ENCODE data around the gene PANX1.
"Not testable (repeated sequence)": the region's sequence is repeated elsewhere in the genome, so short reads cannot be mapped to it uniquely, and the experiment has no call there.

PANX1 gene, protein sequence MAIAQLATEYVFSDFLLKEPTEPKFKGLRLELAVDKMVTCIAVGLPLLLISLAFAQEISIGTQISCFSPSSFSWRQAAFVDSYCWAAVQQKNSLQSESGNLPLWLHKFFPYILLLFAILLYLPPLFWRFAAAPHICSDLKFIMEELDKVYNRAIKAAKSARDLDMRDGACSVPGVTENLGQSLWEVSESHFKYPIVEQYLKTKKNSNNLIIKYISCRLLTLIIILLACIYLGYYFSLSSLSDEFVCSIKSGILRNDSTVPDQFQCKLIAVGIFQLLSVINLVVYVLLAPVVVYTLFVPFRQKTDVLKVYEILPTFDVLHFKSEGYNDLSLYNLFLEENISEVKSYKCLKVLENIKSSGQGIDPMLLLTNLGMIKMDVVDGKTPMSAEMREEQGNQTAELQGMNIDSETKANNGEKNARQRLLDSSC

DNA sequence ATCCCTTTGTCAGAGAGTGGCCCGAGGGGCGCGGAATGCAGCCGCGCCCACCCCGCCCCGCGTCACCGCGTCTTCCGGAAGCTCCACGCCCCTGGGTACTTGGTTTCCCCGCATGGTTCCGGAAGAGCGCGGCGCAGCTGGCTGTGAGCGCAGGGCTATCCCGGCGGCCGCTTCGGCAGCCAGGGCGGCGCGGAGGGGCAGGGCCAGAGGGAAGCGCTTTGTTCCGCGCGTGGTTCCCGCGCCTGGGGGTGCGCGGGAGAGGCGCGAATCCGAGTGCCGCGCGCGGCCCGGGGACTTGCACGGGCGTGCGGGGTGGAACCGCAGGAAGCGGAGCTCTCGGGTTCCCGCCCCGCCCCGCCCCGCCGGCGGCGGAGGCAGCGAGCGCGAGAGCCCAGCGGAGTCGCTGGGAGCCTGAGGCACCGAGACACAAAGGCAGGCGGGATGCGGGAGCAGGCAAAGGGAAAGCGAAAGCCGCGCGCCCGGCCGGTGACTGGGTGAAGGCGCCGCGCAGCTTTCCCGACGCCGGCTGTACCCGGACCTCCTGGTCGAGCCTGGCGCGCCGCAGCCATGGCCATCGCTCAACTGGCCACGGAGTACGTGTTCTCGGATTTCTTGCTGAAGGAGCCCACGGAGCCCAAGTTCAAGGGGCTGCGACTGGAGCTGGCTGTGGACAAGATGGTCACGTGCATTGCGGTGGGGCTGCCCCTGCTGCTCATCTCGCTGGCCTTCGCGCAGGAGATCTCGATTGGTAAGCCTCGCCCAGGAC, at the start of gene PANX1:
Gene PANX1 (plus strand): TSS at position 96 of the 766 bp plus-strand sequence. CDS start 472 bp downstream, at position 568.
- DNase-seq: peak; percentile 55 to 67

GRCh38 chr11:94084164-94084563, 44.5 kb upstream of the PANX1 start:
- no peak for DNase-seq

GRCh38 chr11:94088906-94089305, 39.7 kb upstream of the PANX1 start:
- no peak for DNase-seq

DNA sequence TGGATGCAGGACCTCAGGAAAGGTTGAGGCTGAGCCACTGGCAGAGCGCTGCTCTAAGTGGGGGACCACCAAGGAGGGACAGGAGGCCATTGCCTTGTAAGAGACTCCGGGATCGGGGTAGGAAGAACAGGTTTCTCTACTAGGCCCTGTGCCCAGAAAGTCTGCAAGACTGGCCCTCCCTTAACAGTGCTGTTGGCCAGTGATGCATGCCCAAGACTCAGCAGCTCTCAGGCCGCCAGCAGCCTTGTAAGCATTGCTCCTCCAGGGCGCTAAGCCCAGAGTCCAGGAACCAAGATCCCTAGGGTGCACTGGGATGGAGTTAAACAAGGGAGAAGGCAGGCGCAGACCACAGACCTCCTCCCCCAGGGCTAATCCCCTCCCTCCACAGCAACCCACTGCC, 39.3 kb upstream of the PANX1 start:
- DNase-seq: no peak

- no peak for DNase-seq
Measured at GRCh38 chr11:94090401-94090800, 38.2 kb upstream of the PANX1 start.

GRCh38 chr11:94091091-94091490, 37.5 kb upstream of the PANX1 start:
- DNase-seq: no peak

GRCh38 chr11:94100253-94100652, 28.4 kb upstream of the PANX1 start:
- DNase-seq: no peak

DNA sequence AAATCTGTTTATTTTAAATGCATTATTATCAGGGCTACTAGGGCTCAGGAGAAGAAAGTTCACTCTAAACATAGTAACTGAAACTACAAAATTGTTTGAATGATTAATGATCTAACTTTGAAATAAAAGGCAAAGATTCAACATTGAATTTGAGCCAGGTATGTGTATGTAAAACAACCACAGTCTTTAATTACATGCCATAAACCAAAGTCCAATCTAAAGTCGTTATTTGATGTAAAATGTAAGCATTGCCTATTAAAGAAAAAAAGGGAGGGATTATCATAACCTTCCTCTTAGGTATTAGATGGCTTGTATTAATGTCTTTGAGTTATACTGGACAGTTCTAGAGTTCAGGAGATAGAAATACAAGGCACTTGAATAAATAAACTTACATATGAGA, 25.2 kb upstream of the PANX1 start:
- DNase-seq: no peak

GRCh38 chr11:94104734-94105133, 23.9 kb upstream of the PANX1 start:
- no peak for DNase-seq

DNA sequence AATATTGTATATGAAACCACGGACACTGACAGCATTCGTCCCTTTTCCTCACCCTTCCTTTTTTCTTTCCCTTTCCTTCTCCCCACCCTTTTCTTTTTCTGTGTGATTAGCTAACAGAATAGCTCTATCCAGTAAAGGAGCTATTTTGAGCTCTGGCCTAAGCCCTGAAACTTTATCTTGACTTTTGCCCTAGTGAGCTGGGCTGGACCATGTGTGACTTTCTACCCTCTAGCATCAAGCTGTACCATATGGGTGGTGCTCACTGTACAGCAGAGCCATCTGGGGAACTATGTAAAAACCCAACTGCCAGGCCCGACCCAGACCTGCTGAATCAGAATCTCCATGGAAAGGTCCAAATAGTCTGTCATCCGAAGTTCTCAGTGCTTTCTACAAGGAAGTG, 21.9 kb upstream of the PANX1 start:
- DNase-seq: no peak

DNA sequence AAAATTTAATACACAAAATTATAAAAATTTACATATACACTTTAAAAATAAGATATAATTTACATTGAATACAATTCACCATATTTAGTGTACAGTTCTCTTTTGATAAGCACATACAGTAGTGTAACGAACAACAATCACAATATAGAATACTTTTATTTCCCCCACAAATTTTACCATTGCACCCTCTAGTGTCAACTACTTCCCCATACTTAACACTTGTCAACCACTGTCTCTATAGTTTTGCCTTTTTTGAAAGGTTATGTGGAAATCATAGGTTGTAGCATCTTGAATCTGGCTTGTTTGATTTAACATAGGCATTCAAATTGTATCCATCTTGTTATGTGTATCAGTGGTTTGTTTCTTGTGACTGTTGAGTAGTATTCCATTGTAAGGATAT, 21.3 kb upstream of the PANX1 start:
- DNase-seq: no peak

- no peak for DNase-seq
Measured at GRCh38 chr11:94111241-94111640, 17.4 kb upstream of the PANX1 start.

DNA sequence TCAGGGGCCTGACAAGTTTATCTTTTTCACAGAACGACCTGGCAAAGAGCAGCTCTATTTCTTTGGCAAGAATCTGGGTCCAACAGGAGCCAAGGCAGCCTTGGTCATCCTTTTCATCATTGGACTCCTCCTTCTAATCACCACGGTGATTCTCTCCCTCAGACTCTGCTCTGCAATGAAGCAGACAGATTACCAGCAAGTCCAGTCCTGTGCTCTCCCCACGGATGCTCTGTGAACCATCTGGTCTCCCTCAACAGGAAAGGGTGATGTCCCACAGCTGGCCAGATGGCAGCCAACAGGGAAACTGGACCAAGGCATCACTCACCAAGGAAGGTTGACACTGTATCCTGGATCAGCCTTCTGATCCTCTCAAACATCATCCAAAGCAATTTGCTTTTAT, 17.0 kb upstream of the PANX1 start:
- no peak for DNase-seq

DNA sequence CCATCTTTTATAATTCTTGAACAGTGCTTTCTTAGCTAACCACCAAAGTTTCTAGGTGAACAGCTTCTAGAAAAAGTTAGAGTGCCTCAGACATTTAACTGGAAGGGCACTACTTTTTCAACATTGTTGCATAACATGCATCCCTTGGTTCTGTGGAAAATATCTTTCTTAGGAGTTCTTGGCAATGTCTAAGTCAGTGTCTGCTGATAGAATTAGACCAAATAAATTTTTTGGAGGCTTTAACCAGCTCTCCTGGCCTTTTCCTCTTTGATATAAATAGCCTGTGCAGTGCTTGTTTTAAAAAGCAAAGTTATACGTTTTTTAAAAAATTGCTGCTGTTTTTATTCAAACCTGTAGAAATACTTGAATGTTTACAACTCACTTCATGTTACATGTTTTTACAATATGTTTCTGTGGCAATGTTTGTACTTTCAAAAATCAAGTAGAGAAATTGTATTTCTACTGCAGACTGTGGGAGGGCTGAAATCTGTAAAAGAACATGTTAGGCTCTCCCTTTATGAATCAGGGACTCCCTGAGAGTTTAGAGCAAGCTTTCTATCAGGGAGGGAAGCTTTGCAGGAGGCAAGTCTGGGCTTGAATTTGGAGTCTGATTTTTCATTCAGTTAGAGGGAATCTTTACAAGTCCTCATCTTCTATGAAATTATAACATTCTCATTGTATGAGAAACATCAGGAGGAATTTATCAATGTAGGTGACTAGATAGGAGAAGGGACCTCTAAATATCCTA, 16.3 kb upstream of the PANX1 start:
- DNase-seq: no peak

DNA sequence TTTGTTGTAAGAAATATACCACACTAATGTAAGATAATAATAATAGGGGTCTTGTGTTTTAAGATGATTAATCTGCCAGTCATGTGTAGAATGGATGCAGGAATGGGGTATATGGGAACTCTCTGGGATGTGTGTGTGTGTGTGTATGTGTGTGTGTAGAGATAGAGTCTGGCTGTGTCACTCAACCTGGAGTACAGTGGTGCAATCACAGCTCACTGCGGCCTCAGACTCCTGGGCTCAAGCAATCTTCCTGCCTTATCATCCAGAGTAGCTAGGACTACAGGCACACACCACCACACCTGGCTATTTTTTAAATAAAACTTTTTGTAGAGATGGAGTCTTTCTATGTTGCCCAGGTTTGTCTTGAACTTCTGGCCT, 11.5 kb upstream of the PANX1 start:
- no peak for DNase-seq

GRCh38 chr11:94117871-94118270, 10.8 kb upstream of the PANX1 start:
- DNase-seq: no peak

- not testable (repeated sequence) for DNase-seq
Measured at GRCh38 chr11:94119676-94120075, 9.0 kb upstream of the PANX1 start.

DNA sequence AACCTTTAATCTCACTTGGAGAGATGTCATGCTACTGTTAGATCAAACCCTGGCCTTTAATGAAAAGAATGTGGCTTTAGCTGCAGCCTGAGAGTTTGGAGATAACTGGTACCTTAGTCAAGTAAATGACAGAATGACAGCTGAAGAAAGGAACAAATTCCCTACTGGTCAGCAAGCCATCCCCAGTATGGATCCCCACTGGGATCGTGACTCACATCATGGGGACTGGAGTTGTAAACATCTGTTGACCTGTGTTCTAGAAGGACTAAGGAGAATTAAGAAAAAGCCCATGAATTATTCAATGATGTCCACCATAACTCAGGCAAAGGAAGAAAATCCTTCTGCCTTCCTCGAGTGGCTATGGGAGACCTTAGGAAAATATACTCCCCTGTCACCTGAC, 8.1 kb upstream of the PANX1 start:
- not testable (repeated sequence) for DNase-seq

GRCh38 chr11:94120946-94121345, 7.7 kb upstream of the PANX1 start:
- DNase-seq: no peak

GRCh38 chr11:94125407-94126115, 3.1 kb upstream of the PANX1 start:
- no peak for DNase-seq

DNA sequence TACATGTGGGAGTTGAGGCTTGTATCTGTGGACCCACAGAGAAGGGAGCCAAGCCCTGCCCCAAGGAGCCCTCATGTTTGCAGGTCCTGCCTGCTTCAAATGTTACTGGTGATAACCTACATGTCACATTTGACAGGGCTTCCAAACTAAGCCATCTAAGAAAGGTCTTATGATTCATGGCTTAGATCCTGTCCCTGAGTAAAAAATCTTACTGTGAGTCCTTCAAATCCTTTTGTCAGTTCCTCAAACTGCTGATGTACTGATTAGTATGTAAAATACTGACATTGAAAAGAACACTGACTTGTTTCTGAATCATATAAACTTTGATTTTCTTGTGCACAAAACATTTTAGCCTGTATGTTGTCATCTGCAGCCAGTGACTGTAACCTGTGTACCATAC, 1.0 kb upstream of the PANX1 start:
- DNase-seq: no peak

GRCh38 chr11:94128291-94128745, 323 bp upstream of the PANX1 start:
- peak in 1 of 2 experiments; percentile 55 for DNase-seq

Measured in NCI-H187 (cell line).